HCT116 (cell line): ENCODE data around the gene BCL11B. TPM values are rescaled to one million over a fixed set of nuclear protein-coding genes. Genes with fewer than 3 reads are reported as not detected.

Experiments used
- ATAC-seq: fragments of 200-7000 bp; cut with Tn5 transposase; 2 replicates; pipeline ENCODE4 v1.9.1; 2020; ENCODE audit warnings: mild to moderate bottlenecking, moderate library complexity
- BruUV-seq: library from RNA; stranded (reverse); fragments of 400-500 nt; replicated peaks from 2 replicates; lab custom pipeline; 2021; lab: Mats Ljungman, UMichigan
- CTCF ChIA-PET: fragments of 300-600 bp; sonication (Branson Sonifier 250); formaldehyde crosslinking; loops from one replicate; lab custom pipeline; 2021; ENCODE audit warnings: antibody characterized with exemption; lab: Charles Lee
- POLR2A ChIA-PET: fragments of 300-600, 350-600 bp; sonication (Branson Sonifier 250); formaldehyde crosslinking; loops from one replicate; lab custom pipeline; 2021; ENCODE audit warnings: antibody characterized with exemption; lab: Charles Lee
- RAD21 ChIA-PET, 2 experiments: fragments of 300-600 bp; sonication (Branson Sonifier 250); formaldehyde crosslinking; loops; one replicate each; lab custom pipeline; 2023; ENCODE audit warnings: low total read pairs in 2 of 2; ENCODE audit not compliant: uncharacterized antibody in 2 of 2, unreplicated experiment in 2 of 2, low non-redundant PET in 1 of 2; lab: Charles Lee
- DNase-seq: peaks from one replicate; pipeline ENCODE4 v3.0.0-alpha.2; 2010; ENCODE audit warnings: low read depth, low spot score
- H2AFZ ChIP-seq: fragments of 200-600 bp; shearing (Covaris generic), sonication (generic); 2 replicates; pipeline ENCODE4 v1.6.1; 2017; ENCODE audit warnings: low read depth, mixed run types, mixed read lengths, antibody characterized with exemption, low read length; ENCODE audit not compliant: poor library complexity, severe bottlenecking
- H3K27ac ChIP-seq: 2 replicates; pipeline ENCODE4 v1.5.1; 2012; ENCODE audit warnings: low read depth, low read length
- H3K27me3 ChIP-seq: fragments of 200-600 bp; sonication (generic); 2 replicates; pipeline ENCODE4 v1.6.1; 2016; ENCODE audit warnings: mixed run types, low read length, mixed read lengths; ENCODE audit not compliant: insufficient read depth
- H3K36me3 ChIP-seq, 2 experiments: fragments of 200-500 bp in 1 of 2; fragments of 200-600 bp in 1 of 2; sonication (Bioruptor generic) in 1 of 2; sonication (generic) in 1 of 2; 2 replicates each; pipeline versions ENCODE4 v1.5.1 to v1.6.1; 2014 to 2016; ENCODE audit warnings: low read length in 2 of 2, inconsistent platforms in 1 of 2, mixed read lengths in 1 of 2, mixed run types in 1 of 2; ENCODE audit not compliant: insufficient read depth in 2 of 2, control insufficient read depth in 1 of 2
- H3K4me1 ChIP-seq, 2 experiments: fragments of 200-600 bp in 1 of 2; sonication (generic) in 1 of 2; 2 replicates each; pipeline versions ENCODE4 v1.5.1 to v1.6.1; 2012 to 2017; ENCODE audit warnings: low read length in 2 of 2, inconsistent platforms in 1 of 2, mild to moderate bottlenecking in 1 of 2, mixed read lengths in 1 of 2, mixed run types in 1 of 2, moderate library complexity in 1 of 2; ENCODE audit not compliant: insufficient read depth in 2 of 2, control insufficient read depth in 1 of 2
- H3K4me2 ChIP-seq: fragments of 200-600 bp; sonication (generic); 2 replicates; pipeline ENCODE4 v1.6.1; 2017; ENCODE audit warnings: mixed run types, low read length, mixed read lengths
- H3K4me3 ChIP-seq, 2 experiments: fragments of 200-600 bp in 1 of 2; sonication (generic) in 1 of 2; replicated peaks in 1 of 2; 2 replicates each; pipeline ENCODE4 v1.5.1; 2011 to 2016; ENCODE audit warnings: low read length in 2 of 2, control low read depth in 1 of 2, low read depth in 1 of 2, mild to moderate bottlenecking in 1 of 2, mixed read lengths in 1 of 2, mixed run types in 1 of 2
- H3K79me2 ChIP-seq: fragments of 200-600 bp; sonication (generic); 2 replicates; pipeline ENCODE4 v1.6.1; 2017; ENCODE audit warnings: mild to moderate bottlenecking, mixed run types, low read length, moderate library complexity, mixed read lengths; ENCODE audit not compliant: insufficient read depth
- H3K9ac ChIP-seq: fragments of 200-600 bp; sonication (generic); 2 replicates; pipeline ENCODE4 v1.6.1; 2016; ENCODE audit warnings: low read length, mixed read lengths
- H3K9me2 ChIP-seq: fragments of 200-600 bp; sonication (generic), shearing (Covaris generic); 2 replicates; pipeline ENCODE4 v1.6.1; 2017; ENCODE audit warnings: mixed run types, mild to moderate bottlenecking, moderate library complexity; ENCODE audit not compliant: insufficient read depth
- H3K9me3 ChIP-seq, 2 experiments: fragments of 200-500 bp in 1 of 2; fragments of 200-600 bp in 1 of 2; sonication (Bioruptor generic) in 1 of 2; sonication (generic) in 1 of 2; 2 replicates each; pipeline ENCODE4 v1.6.1; 2014 to 2017; ENCODE audit warnings: low read length in 2 of 2, mixed read lengths in 2 of 2, inconsistent platforms in 1 of 2, low read depth in 1 of 2, mild to moderate bottlenecking in 1 of 2, mixed run types in 1 of 2, moderate library complexity in 1 of 2; ENCODE audit not compliant: control insufficient read depth in 1 of 2, insufficient read depth in 1 of 2
- H4K20me1 ChIP-seq: fragments of 200-600 bp; sonication (generic), shearing (Covaris generic); 2 replicates; pipeline ENCODE4 v1.6.1; 2017; ENCODE audit warnings: mixed run types, mild to moderate bottlenecking, moderate library complexity; ENCODE audit not compliant: insufficient read depth
- CBX3 ChIP-seq: IDR thresholded peaks from 2 replicates; pipeline ENCODE4 v1.6.1; 2012; ENCODE audit warnings: low read depth
- CEBPB ChIP-seq: IDR thresholded peaks from 2 replicates; pipeline ENCODE4 v1.6.1; 2012; ENCODE audit warnings: low read depth
- ELF1 ChIP-seq: IDR thresholded peaks from 2 replicates; pipeline ENCODE4 v1.6.1; 2012; ENCODE audit warnings: low read depth, borderline replicate concordance
- EZH2 ChIP-seq: fragments of 200-600 bp; sonication (generic); IDR thresholded peaks from 2 replicates; pipeline ENCODE4 v1.6.1; 2017; ENCODE audit warnings: antibody characterized with exemption, mixed run types
- FOSL1 ChIP-seq: IDR thresholded peaks from 2 replicates; pipeline ENCODE4 v1.6.1; 2012; ENCODE audit warnings: low read depth
- MAX ChIP-seq: IDR thresholded peaks from 2 replicates; pipeline ENCODE4 v1.6.1; 2012
- POLR2AphosphoS5 ChIP-seq: IDR thresholded peaks from 2 replicates; pipeline ENCODE4 v1.6.1; 2011; ENCODE audit warnings: mild to moderate bottlenecking, low read depth, low read length, moderate library complexity
- RAD21 ChIP-seq: IDR thresholded peaks from 2 replicates; pipeline ENCODE4 v1.6.1; 2012; ENCODE audit warnings: low read depth, mild to moderate bottlenecking
- SP1 ChIP-seq: IDR thresholded peaks from 2 replicates; pipeline ENCODE4 v1.6.1; 2012; ENCODE audit warnings: low read depth
- YY1 ChIP-seq: IDR thresholded peaks from 2 replicates; pipeline ENCODE4 v1.6.1; 2011; ENCODE audit warnings: low read length, low read depth, moderate library complexity, mild to moderate bottlenecking; ENCODE audit not compliant: insufficient replicate concordance; ENCODE audit errors: extremely low read depth
- ZNF274 ChIP-seq: fragments of 200-500 bp; sonication (Bioruptor generic); IDR thresholded peaks from 2 replicates; pipeline ENCODE4 v1.6.1; 2014; ENCODE audit warnings: mild to moderate bottlenecking, low read depth, low read length, inconsistent platforms
- intact Hi-C: fragments of 100-400 bp; cut with micrococcal nuclease; formaldehyde crosslinking; loops from 2 replicates; pipeline ENCODE4 v1.10.0; 2022
- total RNA-seq: library from RNA; stranded (reverse); gene quantifications from one replicate; pipeline ENCODE4 v1.2.1, GENCODE V29; 2021; ENCODE audit not compliant: unreplicated experiment
- TF ChIP-seq, protein P1 (sequence below): IDR thresholded peaks from 2 replicates; pipeline ENCODE4 v1.6.1; 2012
- TF ChIP-seq, protein P2 (sequence below): IDR thresholded peaks from 2 replicates; pipeline ENCODE4 v1.6.1; 2012; ENCODE audit warnings: low read depth

Gene BCL11B
- total RNA-seq, 1 experiment from 2014 or later, result 1.1 TPM

DNA sequence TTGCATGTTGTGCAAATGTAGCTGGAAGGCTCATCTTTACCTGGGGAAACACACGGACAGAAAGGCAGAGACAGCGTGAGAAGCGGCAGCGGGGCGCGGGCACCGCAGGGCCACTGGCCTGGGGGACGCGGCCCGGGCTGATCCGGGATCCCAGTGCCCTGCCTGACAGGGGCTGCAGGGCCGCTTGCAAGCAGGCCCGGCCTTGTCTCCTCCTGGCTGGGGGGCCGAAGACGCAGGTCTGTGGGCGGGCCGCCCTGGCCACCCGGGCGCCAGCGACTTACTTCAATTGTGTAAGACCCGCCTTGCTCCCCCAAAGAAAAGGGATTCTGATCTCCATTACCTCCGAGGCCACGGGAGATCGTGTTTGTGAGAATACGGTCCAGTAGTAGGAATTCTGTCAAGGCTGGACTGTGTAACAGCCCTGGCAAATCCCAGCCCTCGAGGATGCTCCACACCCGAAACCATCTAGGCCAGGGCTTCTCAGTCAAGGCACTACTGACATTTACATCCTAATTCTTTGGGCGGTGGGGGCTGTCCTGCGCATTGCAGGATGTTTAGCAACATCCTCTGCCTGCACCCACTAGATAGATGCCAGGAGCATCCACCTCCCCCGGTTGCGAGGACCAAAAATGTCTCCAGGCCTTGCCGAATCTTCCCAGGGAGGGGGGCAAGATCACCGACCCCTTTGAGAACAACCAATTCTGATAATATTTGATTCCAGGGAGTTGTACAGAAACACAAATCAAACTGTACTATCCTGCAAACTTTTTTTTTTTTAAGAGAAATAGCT lies 95.6 kb downstream of the BCL11B start:
- H2AFZ ChIP-seq, result no peak overlapping the region
- ATAC-seq (no peak), DNase-seq (no peak)
- ChIA-PET POLR2A (no interaction called here), CTCF (no interaction called here), RAD21 (no interaction called here)
- no peaks in the 10 kb centered on the region for H3K79me2 ChIP-seq
- no peaks in the 10 kb centered on the region for H3K9me2 ChIP-seq
- BruUV-seq, result no TSS peak
- no peak overlapping the region for H3K4me3 ChIP-seq
- TF ChIP-seq SP1 (no peak), MAX (no peak), FOSL1 (no peak), CBX3 (no peak), EZH2 (no peak), ZNF274 (no peak), ELF1 (no peak), RAD21 (no peak), POLR2AphosphoS5 (no peak), CEBPB (no peak), YY1 (no peak)
- TF ChIP-seq, protein P1, sequence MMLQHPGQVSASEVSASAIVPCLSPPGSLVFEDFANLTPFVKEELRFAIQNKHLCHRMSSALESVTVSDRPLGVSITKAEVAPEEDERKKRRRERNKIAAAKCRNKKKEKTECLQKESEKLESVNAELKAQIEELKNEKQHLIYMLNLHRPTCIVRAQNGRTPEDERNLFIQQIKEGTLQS, result no peak
- TF ChIP-seq, protein P2, sequence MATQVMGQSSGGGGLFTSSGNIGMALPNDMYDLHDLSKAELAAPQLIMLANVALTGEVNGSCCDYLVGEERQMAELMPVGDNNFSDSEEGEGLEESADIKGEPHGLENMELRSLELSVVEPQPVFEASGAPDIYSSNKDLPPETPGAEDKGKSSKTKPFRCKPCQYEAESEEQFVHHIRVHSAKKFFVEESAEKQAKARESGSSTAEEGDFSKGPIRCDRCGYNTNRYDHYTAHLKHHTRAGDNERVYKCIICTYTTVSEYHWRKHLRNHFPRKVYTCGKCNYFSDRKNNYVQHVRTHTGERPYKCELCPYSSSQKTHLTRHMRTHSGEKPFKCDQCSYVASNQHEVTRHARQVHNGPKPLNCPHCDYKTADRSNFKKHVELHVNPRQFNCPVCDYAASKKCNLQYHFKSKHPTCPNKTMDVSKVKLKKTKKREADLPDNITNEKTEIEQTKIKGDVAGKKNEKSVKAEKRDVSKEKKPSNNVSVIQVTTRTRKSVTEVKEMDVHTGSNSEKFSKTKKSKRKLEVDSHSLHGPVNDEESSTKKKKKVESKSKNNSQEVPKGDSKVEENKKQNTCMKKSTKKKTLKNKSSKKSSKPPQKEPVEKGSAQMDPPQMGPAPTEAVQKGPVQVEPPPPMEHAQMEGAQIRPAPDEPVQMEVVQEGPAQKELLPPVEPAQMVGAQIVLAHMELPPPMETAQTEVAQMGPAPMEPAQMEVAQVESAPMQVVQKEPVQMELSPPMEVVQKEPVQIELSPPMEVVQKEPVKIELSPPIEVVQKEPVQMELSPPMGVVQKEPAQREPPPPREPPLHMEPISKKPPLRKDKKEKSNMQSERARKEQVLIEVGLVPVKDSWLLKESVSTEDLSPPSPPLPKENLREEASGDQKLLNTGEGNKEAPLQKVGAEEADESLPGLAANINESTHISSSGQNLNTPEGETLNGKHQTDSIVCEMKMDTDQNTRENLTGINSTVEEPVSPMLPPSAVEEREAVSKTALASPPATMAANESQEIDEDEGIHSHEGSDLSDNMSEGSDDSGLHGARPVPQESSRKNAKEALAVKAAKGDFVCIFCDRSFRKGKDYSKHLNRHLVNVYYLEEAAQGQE, result no peak
- intact Hi-C loops, result no loop called here
- H3K9ac ChIP-seq, result no peak overlapping the region
- no peaks in the 10 kb centered on the region for H4K20me1 ChIP-seq
- H3K36me3 ChIP-seq, result no peaks in the 10 kb centered on the region
- H3K27ac ChIP-seq, result no peak overlapping the region
- no peak overlapping the region for H3K4me2 ChIP-seq
- no peaks in the 10 kb centered on the region for H3K4me1 ChIP-seq
- no peaks in the 10 kb centered on the region for H3K27me3 ChIP-seq
- H3K9me3 ChIP-seq, result no peaks in the 10 kb centered on the region
